Ectodermal cell (in vitro differentiated cells): ENCODE data around the gene TMEM131L.

ENCODE experiments used
- H3K27ac ChIP-seq: 2 replicates; pipeline ENCODE4 v1.7.0; 2013; ENCODE audit warnings: mild to moderate bottlenecking, low read depth, low read length; ENCODE audit not compliant: insufficient read depth, poor library complexity, severe bottlenecking
- H3K27me3 ChIP-seq: 2 replicates; pipeline ENCODE4 v1.7.0; 2013; ENCODE audit warnings: mild to moderate bottlenecking, low read length; ENCODE audit not compliant: insufficient read depth, control insufficient read depth, poor library complexity, severe bottlenecking
- H3K36me3 ChIP-seq: one replicate; pipeline ENCODE4 v1.7.0; 2013; ENCODE audit warnings: low read length; ENCODE audit not compliant: control insufficient read depth, insufficient read depth
- H3K4me1 ChIP-seq: one replicate; pipeline ENCODE4 v1.7.0; 2013; ENCODE audit warnings: low read length; ENCODE audit not compliant: control insufficient read depth, insufficient read depth
- H3K4me3 ChIP-seq: 2 replicates; pipeline ENCODE4 v1.7.0; 2013; ENCODE audit warnings: low read depth, low read length, control low read depth; ENCODE audit not compliant: insufficient read depth
- H3K9me3 ChIP-seq: 2 replicates; pipeline ENCODE4 v1.7.0; 2013; ENCODE audit warnings: mild to moderate bottlenecking, low read length, moderate library complexity; ENCODE audit not compliant: control insufficient read depth
- WGBS, 2 experiments: methylation state at CpG; one replicate each; pipeline ENCODE4 v1.1.7; 2013; ENCODE audit warnings: missing lambda C conversion rate in 2 of 2; 5-methylcytosine and 5-hydroxymethylcytosine counted together

TMEM131L gene

GRCh38 chr4:153427363-153428071, 38.6 kb upstream of the TMEM131L start:
- H3K27me3 ChIP-seq, result no peaks in the 10 kb centered on the region
- no peaks in the 10 kb centered on the region for H3K4me1 ChIP-seq
- WGBS, 2 experiments, result 95 to 99% methylated on average over 3 to 4 of the region's 4 CpGs
- no peaks in the 10 kb centered on the region for H3K9me3 ChIP-seq
- no peak overlapping the region for H3K4me3 ChIP-seq
- H3K27ac ChIP-seq, result no peak overlapping the region
- no peaks in the 10 kb centered on the region for H3K36me3 ChIP-seq

GRCh38 chr4:153428941-153429475, 37.2 kb upstream of the TMEM131L start:
- Histone ChIP-seq H3K9me3 (no peaks in the 10 kb centered on the region), H3K4me3 (no peak overlapping the region), H3K27me3 (no peaks in the 10 kb centered on the region), H3K4me1 (no peaks in the 10 kb centered on the region), H3K36me3 (no peaks in the 10 kb centered on the region), H3K27ac (no peak overlapping the region)
- 91 to 94% methylated on average over 3 of the region's 3 CpGs for WGBS, 2 experiments

GRCh38 chr4:153432965-153433753, 33.0 kb upstream of the TMEM131L start:
- Histone ChIP-seq H3K4me1 (no peaks in the 10 kb centered on the region), H3K4me3 (no peak overlapping the region), H3K36me3 (no peaks in the 10 kb centered on the region), H3K9me3 (no peaks in the 10 kb centered on the region), H3K27ac (no peak overlapping the region), H3K27me3 (no peaks in the 10 kb centered on the region)
- WGBS, 2 experiments, result 83% methylated on average over 12 of the region's 12 CpGs

- no peaks in the 10 kb centered on the region for H3K27me3 ChIP-seq
Observed at GRCh38 chr4:153433754-153434105, 32.4 kb upstream of the TMEM131L start.

GRCh38 chr4:153434190-153434589, 32.0 kb upstream of the TMEM131L start:
- Histone ChIP-seq H3K4me3 (no peak overlapping the region), H3K4me1 (no peaks in the 10 kb centered on the region), H3K9me3 (no peaks in the 10 kb centered on the region), H3K27me3 (no peaks in the 10 kb centered on the region), H3K36me3 (no peaks in the 10 kb centered on the region), H3K27ac (no peak overlapping the region)
- 42 to 45% methylated on average over 2 of the region's 2 CpGs for WGBS, 2 experiments

More at GRCh38 chr4:153433754-153434105, 32.4 kb upstream of the TMEM131L start:
- Histone ChIP-seq H3K9me3 (no peaks in the 10 kb centered on the region), H3K4me3 (no peak overlapping the region), H3K36me3 (no peaks in the 10 kb centered on the region), H3K4me1 (no peaks in the 10 kb centered on the region), H3K27ac (no peak overlapping the region)
- 71 to 72% methylated on average over 2 to 3 of the region's 3 CpGs for WGBS, 2 experiments

- no peaks in the 10 kb centered on the region for H3K27me3 ChIP-seq
- no peaks in the 10 kb centered on the region for H3K4me1 ChIP-seq
- no peak overlapping the region for H3K4me3 ChIP-seq
- 92 to 94% methylated on average over 13 of the region's 13 CpGs for WGBS, 2 experiments
- no peak overlapping the region for H3K27ac ChIP-seq
- no peaks in the 10 kb centered on the region for H3K36me3 ChIP-seq
- no peaks in the 10 kb centered on the region for H3K9me3 ChIP-seq
Observed at GRCh38 chr4:153438916-153439756, 27.0 kb upstream of the TMEM131L start.

- no peaks in the 10 kb centered on the region for H3K36me3 ChIP-seq
- no peak overlapping the region for H3K4me3 ChIP-seq
- 90 to 95% methylated on average over 9 of the region's 9 CpGs for WGBS, 2 experiments
- H3K27ac ChIP-seq, result no peak overlapping the region
- H3K27me3 ChIP-seq, result no peaks in the 10 kb centered on the region
- H3K4me1 ChIP-seq, result no peaks in the 10 kb centered on the region
- H3K9me3 ChIP-seq, result no peaks in the 10 kb centered on the region
Observed at GRCh38 chr4:153439831-153440230, 26.3 kb upstream of the TMEM131L start.

GRCh38 chr4:153440475-153440874, 25.7 kb upstream of the TMEM131L start:
- H3K27ac ChIP-seq, result no peak overlapping the region
- H3K27me3 ChIP-seq, result no peaks in the 10 kb centered on the region
- H3K36me3 ChIP-seq, result no peaks in the 10 kb centered on the region
- no peaks in the 10 kb centered on the region for H3K4me1 ChIP-seq
- H3K4me3 ChIP-seq, result no peak overlapping the region
- WGBS, 2 experiments, result 87 to 95% methylated on average over 5 to 6 of the region's 6 CpGs
- H3K9me3 ChIP-seq, result no peaks in the 10 kb centered on the region

- H3K27ac ChIP-seq, result no peak overlapping the region
- WGBS, 2 experiments, result 92% methylated on average over 5 of the region's 5 CpGs
- H3K4me1 ChIP-seq, result peaks cover 7% of the 10 kb centered on the region
- no peaks in the 10 kb centered on the region for H3K36me3 ChIP-seq
- no peaks in the 10 kb centered on the region for H3K27me3 ChIP-seq
- no peaks in the 10 kb centered on the region for H3K9me3 ChIP-seq
- no peak overlapping the region for H3K4me3 ChIP-seq
Observed at GRCh38 chr4:153447175-153447905, 18.8 kb upstream of the TMEM131L start.
